ENCODE measurements around the gene DMD. TPM values are rescaled to one million over a fixed set of nuclear protein-coding genes. Genes with fewer than 3 reads are reported as not detected.
"Not testable (repeated sequence)": the region's sequence is repeated elsewhere in the genome, so short reads cannot be mapped to it uniquely, and the experiment has no call there.

DMD gene
- total RNA-seq, 1 donor from 2014 or later, result 23.9 TPM

DNA sequence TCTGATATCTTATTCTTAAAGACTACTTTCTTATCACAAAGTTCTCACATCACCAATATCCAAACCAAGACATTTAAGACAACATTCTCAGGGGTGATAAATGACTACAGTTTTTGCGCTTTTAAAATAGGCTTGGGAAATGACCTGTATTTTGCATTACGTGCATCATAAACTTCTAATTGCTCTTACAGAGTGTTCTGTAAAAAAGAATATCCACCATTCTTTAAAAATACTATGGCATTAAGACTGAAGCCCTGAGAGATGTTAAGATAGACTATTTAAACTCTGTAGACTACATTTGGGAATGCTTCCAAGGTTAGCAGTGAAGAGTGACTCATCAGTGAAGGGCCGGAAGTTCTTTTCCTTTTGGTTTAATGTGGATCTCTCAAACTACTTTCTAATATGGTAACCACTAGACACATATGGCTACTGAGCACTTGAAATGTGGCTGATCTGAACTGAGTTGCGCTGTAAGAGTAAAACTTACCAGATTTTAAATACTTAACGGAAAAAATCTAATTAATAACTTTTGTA, 1620.7 kb downstream of the DMD start:
- peaks cover 41% of the 10 kb centered on the region for H3K27me3 Mint-ChIP-seq
- DNase-seq (ENCODE audit: low spot score, unreplicated experiment), result no peak
- TF ChIP-seq, protein P1, sequence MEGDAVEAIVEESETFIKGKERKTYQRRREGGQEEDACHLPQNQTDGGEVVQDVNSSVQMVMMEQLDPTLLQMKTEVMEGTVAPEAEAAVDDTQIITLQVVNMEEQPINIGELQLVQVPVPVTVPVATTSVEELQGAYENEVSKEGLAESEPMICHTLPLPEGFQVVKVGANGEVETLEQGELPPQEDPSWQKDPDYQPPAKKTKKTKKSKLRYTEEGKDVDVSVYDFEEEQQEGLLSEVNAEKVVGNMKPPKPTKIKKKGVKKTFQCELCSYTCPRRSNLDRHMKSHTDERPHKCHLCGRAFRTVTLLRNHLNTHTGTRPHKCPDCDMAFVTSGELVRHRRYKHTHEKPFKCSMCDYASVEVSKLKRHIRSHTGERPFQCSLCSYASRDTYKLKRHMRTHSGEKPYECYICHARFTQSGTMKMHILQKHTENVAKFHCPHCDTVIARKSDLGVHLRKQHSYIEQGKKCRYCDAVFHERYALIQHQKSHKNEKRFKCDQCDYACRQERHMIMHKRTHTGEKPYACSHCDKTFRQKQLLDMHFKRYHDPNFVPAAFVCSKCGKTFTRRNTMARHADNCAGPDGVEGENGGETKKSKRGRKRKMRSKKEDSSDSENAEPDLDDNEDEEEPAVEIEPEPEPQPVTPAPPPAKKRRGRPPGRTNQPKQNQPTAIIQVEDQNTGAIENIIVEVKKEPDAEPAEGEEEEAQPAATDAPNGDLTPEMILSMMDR (IDR thresholded peaks at IDR 0.05; ENCODE audit: unreplicated experiment), result no peak
- H3K27ac Mint-ChIP-seq, result no peak overlapping the region
- peaks cover 6% of the 10 kb centered on the region for H3K9me3 Mint-ChIP-seq (ENCODE audit: low read depth)
- no peak overlapping the region for H3K4me3 Mint-ChIP-seq (ENCODE audit: low read depth)
- peaks cover 9% of the 10 kb centered on the region for H3K4me1 Mint-ChIP-seq (ENCODE audit: low read depth)
- H3K36me3 Mint-ChIP-seq (ENCODE audit: insufficient read depth), result no peaks in the 10 kb centered on the region

DNA sequence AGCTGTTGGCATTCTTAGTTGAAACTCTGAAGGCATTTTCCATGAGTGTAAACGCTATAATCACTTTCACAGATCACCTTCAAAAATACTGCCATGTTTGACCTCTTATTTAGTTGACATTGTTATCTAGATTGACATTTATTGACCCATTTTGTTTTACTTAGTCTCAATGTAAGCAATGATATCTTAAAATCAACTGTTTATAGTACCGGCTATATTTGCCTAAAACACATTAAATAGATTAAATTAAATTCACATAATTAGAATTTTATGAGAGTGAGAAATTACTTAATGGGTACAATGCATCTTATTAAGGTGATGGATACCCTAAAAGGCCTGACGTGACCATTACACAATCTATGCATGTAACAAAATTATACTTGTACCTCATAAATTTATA, 1621.8 kb downstream of the DMD start:
- H3K27ac Mint-ChIP-seq, result no peak overlapping the region
- TF ChIP-seq, protein P1 (IDR thresholded peaks at IDR 0.05; ENCODE audit: unreplicated experiment), result no peak
- DNase-seq (ENCODE audit: low spot score, unreplicated experiment), result no peak
- H3K9me3 Mint-ChIP-seq (ENCODE audit: low read depth), result peaks cover 8% of the 10 kb centered on the region
- peaks cover 1% of the 10 kb centered on the region for H3K36me3 Mint-ChIP-seq (ENCODE audit: insufficient read depth)
- peaks cover 9% of the 10 kb centered on the region for H3K4me1 Mint-ChIP-seq (ENCODE audit: low read depth)
- peaks cover 36% of the 10 kb centered on the region for H3K27me3 Mint-ChIP-seq
- no peak overlapping the region for H3K4me3 Mint-ChIP-seq (ENCODE audit: low read depth)

DNA sequence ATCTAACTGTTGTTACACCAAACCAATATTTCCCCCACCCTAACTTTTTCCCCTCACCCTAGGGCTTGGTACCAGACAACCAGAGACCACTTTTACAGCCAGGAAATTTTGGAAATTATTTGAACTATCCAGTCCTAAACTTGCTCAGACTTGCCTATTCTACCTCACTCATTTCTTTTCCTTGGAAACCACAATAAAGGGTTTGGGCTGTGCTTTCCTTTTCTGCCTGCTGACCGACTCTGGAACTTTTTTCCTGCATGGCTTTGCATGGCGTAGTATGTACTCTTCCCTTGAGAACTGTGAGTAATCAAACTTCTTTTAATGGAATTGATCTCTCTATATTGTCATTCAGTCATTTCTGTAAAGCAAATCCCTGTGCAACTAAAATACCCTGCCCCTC, 1623.0 kb downstream of the DMD start:
- Mint-ChIP-seq H3K4me3 (ENCODE audit: low read depth) (no peak overlapping the region), H3K27me3 (peaks cover 36% of the 10 kb centered on the region), H3K4me1 (ENCODE audit: low read depth) (peaks cover 9% of the 10 kb centered on the region), H3K27ac (no peak overlapping the region), H3K36me3 (ENCODE audit: insufficient read depth) (peaks cover 1% of the 10 kb centered on the region), H3K9me3 (ENCODE audit: low read depth) (peaks cover 11% of the 10 kb centered on the region)
- TF ChIP-seq, protein P1 (IDR thresholded peaks at IDR 0.05; ENCODE audit: unreplicated experiment), result no peak
- no peak for DNase-seq (ENCODE audit: low spot score, unreplicated experiment)

DNA sequence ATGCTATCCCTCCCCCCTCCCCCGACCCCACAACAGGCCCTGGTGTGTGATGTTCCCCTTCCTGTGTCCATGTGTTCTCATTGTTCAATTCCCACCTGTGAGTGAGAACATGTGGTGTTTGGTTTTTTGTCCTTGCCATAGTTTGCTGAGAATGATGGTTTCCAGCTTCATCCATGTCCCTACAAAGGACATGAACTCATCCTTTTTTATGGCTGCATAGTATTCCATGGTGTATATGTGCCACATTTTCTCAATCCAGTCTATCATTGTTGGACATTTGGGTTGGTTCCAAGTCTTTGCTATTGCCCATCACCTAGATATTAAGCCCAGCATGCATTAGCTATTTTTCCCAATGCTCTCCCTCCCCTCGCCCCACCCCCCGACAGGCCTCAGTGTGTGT, 1627.5 kb downstream of the DMD start:
- peaks cover 15% of the 10 kb centered on the region for H3K9me3 Mint-ChIP-seq (ENCODE audit: low read depth)
- not testable (repeated sequence) for H3K27ac Mint-ChIP-seq

DNA sequence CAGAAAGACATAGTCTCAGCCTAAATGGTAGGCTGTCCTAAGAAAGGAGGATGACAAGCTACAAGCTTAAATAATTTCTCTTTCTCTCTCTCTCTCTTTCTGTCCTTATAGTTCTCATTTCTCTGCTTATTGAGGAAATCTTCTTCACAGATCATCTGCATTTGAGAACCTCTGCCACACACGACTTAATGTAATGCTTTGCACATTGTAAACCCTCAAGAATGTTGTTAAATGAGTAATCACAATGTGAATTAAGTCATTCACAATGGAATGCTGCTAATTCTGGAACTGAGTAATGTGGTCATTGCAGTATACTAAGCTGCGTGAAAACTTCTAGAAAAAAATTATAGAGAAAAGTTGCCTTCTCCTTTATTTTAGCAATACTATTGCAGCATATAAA, 1630.6 kb downstream of the DMD start:
- Mint-ChIP-seq H3K9me3 (ENCODE audit: low read depth) (peaks cover 13% of the 10 kb centered on the region), H3K4me1 (ENCODE audit: low read depth) (no peaks in the 10 kb centered on the region), H3K27ac (no peak overlapping the region), H3K27me3 (peaks cover 11% of the 10 kb centered on the region), H3K4me3 (ENCODE audit: low read depth) (no peak overlapping the region), H3K36me3 (ENCODE audit: insufficient read depth) (peaks cover 1% of the 10 kb centered on the region)
- TF ChIP-seq, protein P1 (IDR thresholded peaks at IDR 0.05; ENCODE audit: unreplicated experiment), result no peak
- no peak for DNase-seq (ENCODE audit: low spot score, unreplicated experiment)

More for the DNA sequence above, 1627.5 kb downstream of the DMD start:
- peaks cover 27% of the 10 kb centered on the region for H3K27me3 Mint-ChIP-seq
- H3K4me3 Mint-ChIP-seq (ENCODE audit: low read depth); DNase-seq (ENCODE audit: low spot score, unreplicated experiment); H3K36me3 Mint-ChIP-seq (ENCODE audit: insufficient read depth); H3K4me1 Mint-ChIP-seq (ENCODE audit: low read depth): not testable (repeated sequence)

DNA sequence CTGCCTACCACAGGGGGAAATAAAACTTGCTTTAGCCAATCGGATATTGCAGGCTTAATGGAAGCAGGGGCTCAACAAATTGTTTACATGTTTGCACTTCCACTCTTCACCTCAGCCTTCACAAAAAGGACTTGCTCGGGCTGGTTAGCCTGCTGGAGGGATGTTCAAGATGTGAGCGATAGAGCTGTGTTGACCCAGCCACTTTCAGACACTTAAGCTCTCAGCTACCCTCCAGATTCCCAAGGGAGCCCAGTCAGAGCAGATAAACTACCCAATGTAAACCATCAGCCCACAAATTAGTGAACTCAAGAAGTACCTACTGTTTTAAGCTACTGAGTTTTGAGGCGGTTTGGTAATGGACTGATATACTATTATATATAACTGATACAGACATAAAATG, 1631.1 kb downstream of the DMD start:
- no peaks in the 10 kb centered on the region for H3K4me1 Mint-ChIP-seq (ENCODE audit: low read depth)
- H3K27me3 Mint-ChIP-seq, result peaks cover 10% of the 10 kb centered on the region
- TF ChIP-seq, protein P1 (IDR thresholded peaks at IDR 0.05; ENCODE audit: unreplicated experiment), result no peak
- H3K4me3 Mint-ChIP-seq (ENCODE audit: low read depth), result no peak overlapping the region
- no peak overlapping the region for H3K27ac Mint-ChIP-seq
- peaks cover 13% of the 10 kb centered on the region for H3K9me3 Mint-ChIP-seq (ENCODE audit: low read depth)
- H3K36me3 Mint-ChIP-seq (ENCODE audit: insufficient read depth), result no peaks in the 10 kb centered on the region
- DNase-seq (ENCODE audit: low spot score, unreplicated experiment), result no peak
